Fibroblast of the aortic adventitia (primary cell): ENCODE measurements around the gene CEP68. TPM values are rescaled to one million over a fixed set of nuclear protein-coding genes. Genes with fewer than 3 reads are reported as not detected.

Source experiments
- DNase-seq: peaks from one replicate; pipeline ENCODE4 v3.0.0-alpha.2; 2010; ENCODE audit warnings: low read depth
- H3K4me3 ChIP-seq: 2 replicates; pipeline ENCODE4 v1.5.1; 2011; ENCODE audit warnings: low read depth, mild to moderate bottlenecking, control low read depth, low read length, moderate library complexity
- CTCF ChIP-seq: IDR thresholded peaks from 2 replicates; pipeline ENCODE4 v1.5.1; 2011; ENCODE audit warnings: mild to moderate bottlenecking, low read length, control low read depth, inconsistent platforms; ENCODE audit not compliant: insufficient read depth
- total RNA-seq: library from RNA; depleted of rRNA; stranded (reverse); fragments of >200 nt; gene quantifications from 2 replicates; pipeline ENCODE4 v1.2.3, GENCODE V29; 2012; ENCODE audit warnings: low replicate concordance

Gene CEP68
- total RNA-seq, 1 donor: 12.3 TPM

DNA sequence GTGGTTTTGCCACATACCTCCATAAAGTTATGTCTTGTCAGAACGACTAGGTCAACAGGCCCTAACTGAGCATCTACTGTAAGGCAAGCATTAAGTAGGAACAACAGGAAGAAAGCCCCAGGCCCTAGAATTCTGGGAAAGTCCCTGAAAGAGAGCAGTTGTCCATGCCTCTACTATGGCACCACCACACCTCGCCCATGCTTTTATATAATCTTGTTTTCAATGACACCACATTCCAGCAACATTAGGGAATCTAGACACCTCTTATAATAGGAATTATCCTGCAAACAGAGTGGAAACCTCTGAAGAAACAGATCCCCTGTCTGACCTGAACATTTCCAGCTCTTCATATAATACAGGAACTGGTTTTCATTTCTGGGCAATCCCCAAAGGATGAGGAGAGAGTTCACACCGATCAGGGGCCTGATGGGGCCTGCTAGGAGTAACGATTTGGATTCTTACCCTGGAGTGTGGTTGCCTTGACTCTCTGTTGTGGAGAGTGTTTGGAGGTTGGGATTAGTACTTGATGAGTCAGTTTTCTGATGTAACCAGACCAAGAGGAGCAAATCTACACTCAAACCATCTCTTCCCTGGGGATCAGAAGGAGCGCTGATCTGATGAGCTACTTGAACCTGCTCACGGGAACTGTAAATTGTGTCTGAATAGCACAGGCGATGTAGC lies 31.9 kb upstream of the CEP68 start:
- TF ChIP-seq CTCF: no peak
- no peak overlapping the region for H3K4me3 ChIP-seq
- peak; percentile 89 for DNase-seq

DNA sequence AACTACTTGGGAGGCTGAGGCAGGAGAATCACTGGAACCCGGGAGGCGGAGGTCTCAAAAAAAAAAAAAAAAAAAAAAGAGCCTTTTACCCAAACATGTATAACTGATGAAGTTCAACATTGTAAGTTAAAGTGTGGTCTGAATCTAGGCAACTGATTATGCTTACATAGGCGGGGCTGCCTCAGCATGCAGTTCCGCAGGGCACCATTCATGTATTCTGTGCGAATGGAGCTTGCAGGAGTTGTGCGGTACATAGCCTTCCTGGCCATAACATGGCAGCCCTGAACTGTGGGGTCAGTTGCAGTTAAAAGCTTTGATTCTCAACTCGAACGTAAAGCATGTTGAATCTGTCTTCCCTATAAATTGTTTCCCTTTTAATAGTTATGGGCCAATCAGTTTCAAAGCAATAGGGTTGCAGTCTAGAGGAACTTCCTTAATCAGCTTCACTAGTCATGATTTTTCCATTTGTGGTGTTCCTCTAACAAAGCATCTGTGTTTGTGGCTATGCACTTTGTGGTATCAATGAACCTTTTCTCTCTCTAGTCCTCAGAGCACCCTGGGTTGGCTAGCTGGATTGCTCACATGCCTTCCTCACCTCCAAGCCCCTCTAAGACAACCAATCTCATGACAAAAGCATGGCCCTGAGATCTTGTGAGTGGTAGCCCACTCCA lies 30.6 kb upstream of the CEP68 start:
- H3K4me3 ChIP-seq: no peak overlapping the region
- DNase-seq: no peak
- no peak for TF ChIP-seq CTCF

DNA sequence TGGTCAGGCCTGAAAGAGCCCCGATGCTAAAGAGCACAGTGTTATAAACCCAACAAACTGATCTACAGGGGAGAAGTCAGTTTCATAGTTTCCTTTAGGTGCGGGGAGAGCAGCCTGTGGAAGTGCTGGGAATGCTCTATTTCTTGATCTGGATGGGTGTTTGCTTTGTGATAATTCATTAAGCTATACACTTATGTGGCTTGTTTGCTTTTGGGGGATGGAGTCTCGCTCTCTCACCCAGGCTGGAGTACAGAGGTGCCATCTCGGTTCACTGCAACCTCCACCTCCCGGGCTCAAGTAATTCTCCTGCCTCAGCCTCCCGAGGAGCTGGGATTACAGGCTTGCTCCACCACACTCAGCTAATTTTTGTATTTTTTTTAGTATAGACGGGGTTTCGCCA lies 30.1 kb upstream of the CEP68 start:
- no peak for DNase-seq
- no peak overlapping the region for H3K4me3 ChIP-seq
- no peak for TF ChIP-seq CTCF

DNA sequence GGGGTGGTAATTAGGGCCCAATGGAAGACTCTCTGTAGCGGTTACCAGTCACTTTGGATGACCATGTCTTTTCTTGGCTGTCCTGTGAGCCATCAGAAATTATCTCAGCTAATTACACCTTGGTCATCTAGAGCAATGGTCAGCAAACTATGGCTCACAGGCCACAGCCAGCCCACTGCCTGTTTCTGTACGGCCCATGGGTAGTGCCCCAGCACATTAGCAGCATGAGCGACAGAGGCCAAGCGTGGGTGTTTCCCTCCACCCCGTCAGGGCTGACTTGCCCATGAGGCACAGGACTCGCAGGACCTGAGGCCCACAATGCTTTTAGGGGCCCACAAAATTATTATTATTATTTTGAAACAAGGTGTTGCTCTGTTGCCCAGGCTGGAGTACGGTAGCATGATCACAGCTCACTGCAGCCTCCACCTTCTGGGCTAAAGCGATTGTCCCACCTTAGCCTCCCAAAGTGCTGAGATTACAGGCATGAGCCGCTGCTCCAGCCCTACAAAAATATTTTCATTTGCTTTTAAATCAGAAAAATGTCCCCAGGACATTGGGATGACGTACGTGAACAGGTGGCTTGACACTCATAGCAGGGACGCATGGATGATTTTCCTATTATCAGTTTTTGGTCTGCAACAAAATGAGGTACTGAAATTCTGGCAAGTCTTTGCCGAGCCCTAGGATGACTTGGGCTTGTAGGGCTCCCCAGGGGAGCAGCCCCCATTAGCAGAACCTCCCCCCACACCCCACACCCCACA lies 29.3 kb upstream of the CEP68 start:
- TF ChIP-seq CTCF: no peak
- H3K4me3 ChIP-seq: no peak overlapping the region
- no peak for DNase-seq

DNA sequence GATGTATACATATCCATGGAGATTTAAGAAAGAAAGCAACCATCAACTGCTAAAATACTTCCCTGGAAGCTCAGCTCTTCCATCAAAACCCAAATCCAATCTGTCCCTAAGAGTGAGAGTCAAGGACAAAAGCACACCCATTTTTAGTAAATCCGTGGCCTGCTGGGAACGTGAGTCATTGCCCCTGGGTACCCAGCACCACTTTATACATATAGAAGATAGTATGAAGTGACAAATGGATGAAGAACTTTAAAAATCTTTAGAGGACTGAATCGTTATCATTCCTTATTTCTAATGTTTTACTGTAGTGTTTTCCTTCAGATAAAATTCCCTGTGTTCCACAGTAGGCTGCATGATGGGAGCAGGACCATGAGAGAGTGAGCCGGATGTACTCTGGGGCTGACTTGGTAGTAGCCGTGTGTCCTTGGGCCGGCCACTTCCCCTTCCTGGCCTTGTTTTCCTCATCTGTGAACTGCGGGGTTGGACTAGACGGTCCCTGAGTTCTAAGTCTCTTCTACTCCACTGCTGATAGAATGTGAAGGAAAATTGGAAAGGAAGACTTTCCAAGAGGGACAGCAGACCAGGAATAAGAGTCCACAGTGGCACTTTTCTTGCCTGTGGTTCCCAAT lies 28.5 kb upstream of the CEP68 start:
- no peak for TF ChIP-seq CTCF

DNA sequence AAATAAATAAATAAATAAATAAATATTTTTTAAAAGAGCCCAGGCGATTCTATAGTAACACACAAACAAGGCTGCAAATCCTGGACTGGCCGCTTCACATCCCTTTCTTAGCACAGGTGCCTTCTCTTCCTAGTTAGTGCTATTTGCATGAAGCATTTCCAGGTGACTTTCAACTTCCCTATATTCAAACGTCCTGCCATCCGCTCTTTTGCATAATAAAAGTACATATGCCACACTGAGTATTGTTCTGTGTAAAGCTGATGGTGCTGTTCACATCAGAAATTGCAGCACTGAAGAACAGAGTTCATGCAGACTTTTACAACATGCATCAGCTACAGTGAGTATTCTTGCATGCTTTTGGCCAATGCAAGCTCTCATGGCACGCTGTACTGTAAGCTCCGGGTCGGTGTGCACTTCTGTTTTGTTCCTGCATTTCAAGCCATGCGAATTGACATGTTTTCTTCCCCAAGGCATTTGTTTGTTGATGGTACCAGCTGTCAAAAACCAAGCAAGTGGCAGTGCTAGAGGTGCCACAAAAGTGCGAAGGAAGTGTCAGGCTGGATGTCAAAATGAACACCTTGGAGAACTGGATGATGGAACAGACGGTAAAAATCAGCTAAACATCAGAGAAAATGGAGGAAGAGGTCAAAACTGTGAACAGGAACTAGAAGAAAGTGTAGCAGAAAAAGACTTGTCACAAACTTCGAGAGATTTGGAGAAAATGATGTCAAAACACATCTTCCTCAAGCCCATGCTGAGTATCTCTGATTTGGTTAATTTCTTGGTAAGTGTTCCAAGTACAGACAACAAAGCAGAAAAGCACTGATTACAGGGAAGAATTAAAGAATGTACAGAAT lies 25.5 kb upstream of the CEP68 start:
- no peak for DNase-seq
- TF ChIP-seq CTCF: no peak
- no peak overlapping the region for H3K4me3 ChIP-seq

More for the DNA sequence above, 28.5 kb upstream of the CEP68 start:
- DNase-seq: peak; percentile 7
- H3K4me3 ChIP-seq: no peak overlapping the region
